Liver (tissue), 9 donors: Measurements from ENCODE around the gene TAS1R2. TPM values are rescaled to one million over a fixed set of nuclear protein-coding genes. Genes with fewer than 3 reads are reported as not detected.

Experiments used
- DNase-seq: peaks from one replicate; pipeline ENCODE4 v3.0.0-alpha.2; 2017; ENCODE audit warnings: low spot score
- H3K27ac ChIP-seq, 2 donors: one replicate each; pipeline ENCODE4 v1.7.0; 2013; ENCODE audit warnings: inconsistent platforms in 2 of 2, low read length in 2 of 2, control low read depth in 1 of 2, low read depth in 1 of 2, mild to moderate bottlenecking in 1 of 2
- H3K27me3 ChIP-seq, 4 donors: one replicate each; pipeline versions ENCODE4 v1.6.1 to v1.7.0; 2013; ENCODE audit warnings: low read length in 3 of 4, inconsistent platforms in 1 of 4, mild to moderate bottlenecking in 1 of 4, moderate library complexity in 1 of 4; ENCODE audit not compliant: control insufficient read depth in 4 of 4, insufficient read depth in 4 of 4
- H3K36me3 ChIP-seq, 4 donors: one replicate each; pipeline versions ENCODE4 v1.6.1 to v1.7.0; 2013; ENCODE audit warnings: low read length in 3 of 4, mild to moderate bottlenecking in 3 of 4, low read depth in 1 of 4, moderate library complexity in 1 of 4; ENCODE audit not compliant: control insufficient read depth in 4 of 4, insufficient read depth in 3 of 4
- H3K4me1 ChIP-seq, 4 donors: one replicate each; pipeline versions ENCODE4 v1.6.1 to v1.7.0; 2013; ENCODE audit warnings: low read length in 3 of 4, mild to moderate bottlenecking in 3 of 4, moderate library complexity in 1 of 4; ENCODE audit not compliant: control insufficient read depth in 4 of 4, insufficient read depth in 4 of 4
- H3K4me3 ChIP-seq, 3 donors: one replicate each; pipeline versions ENCODE4 v1.6.1 to v1.7.0; 2013; ENCODE audit warnings: low read length in 3 of 3, control low read depth in 1 of 3, low read depth in 1 of 3, mild to moderate bottlenecking in 1 of 3
- H3K9ac ChIP-seq, 2 donors: one replicate each; pipeline ENCODE4 v1.7.0; 2013; ENCODE audit warnings: low read length in 2 of 2, mild to moderate bottlenecking in 2 of 2, moderate library complexity in 2 of 2, control low read depth in 1 of 2, low read depth in 1 of 2
- H3K9me3 ChIP-seq, 4 donors: one replicate each; pipeline versions ENCODE4 v1.6.1 to v1.7.0; 2013; ENCODE audit warnings: low read length in 3 of 4; ENCODE audit not compliant: control insufficient read depth in 4 of 4
- EGR1 ChIP-seq, 2 donors: IDR thresholded peaks; 2 replicates each; pipeline ENCODE4 v1.6.1; 2016 to 2018; ENCODE audit warnings: antibody characterized with exemption in 2 of 2, low read depth in 2 of 2
- FOXA1 ChIP-seq: IDR thresholded peaks from 2 replicates; pipeline ENCODE4 v1.6.1; 2016; ENCODE audit warnings: antibody characterized with exemption
- FOXA2 ChIP-seq: IDR thresholded peaks from 2 replicates; pipeline ENCODE4 v1.6.1; 2016; ENCODE audit warnings: antibody characterized with exemption
- GABPA ChIP-seq, 2 donors: IDR thresholded peaks in 1 of 2; conservative IDR thresholded peaks in 1 of 2; 2 replicates each; pipeline ENCODE4 v1.6.1; 2016; ENCODE audit warnings: antibody characterized with exemption in 2 of 2, mild to moderate bottlenecking in 1 of 2, moderate library complexity in 1 of 2
- HNF4A ChIP-seq, 2 donors: conservative IDR thresholded peaks; 2 replicates each; pipeline ENCODE4 v1.6.1; 2016; ENCODE audit warnings: antibody characterized with exemption in 2 of 2, mild to moderate bottlenecking in 2 of 2
- HNF4G ChIP-seq: IDR thresholded peaks from 2 replicates; pipeline ENCODE4 v1.6.1; 2016; ENCODE audit warnings: antibody characterized with exemption
- JUND ChIP-seq, 2 donors: IDR thresholded peaks; 2 replicates each; pipeline ENCODE4 v1.6.1; 2016; ENCODE audit warnings: antibody characterized with exemption in 2 of 2
- NR2F2 ChIP-seq: IDR thresholded peaks from 2 replicates; pipeline ENCODE4 v1.6.1; 2016; ENCODE audit warnings: antibody characterized with exemption
- RAD21 ChIP-seq, 2 donors: IDR thresholded peaks; 2 replicates each; pipeline ENCODE4 v1.6.1; 2016; ENCODE audit warnings: antibody characterized with exemption in 2 of 2, mild to moderate bottlenecking in 2 of 2
- RXRA ChIP-seq, 2 donors: IDR thresholded peaks; 2 replicates each; pipeline ENCODE4 v1.6.1; 2017 to 2018; ENCODE audit warnings: antibody characterized with exemption in 2 of 2, mild to moderate bottlenecking in 1 of 2
- SP1 ChIP-seq: IDR thresholded peaks from 2 replicates; pipeline ENCODE4 v1.6.1; 2018; ENCODE audit warnings: antibody characterized with exemption, mild to moderate bottlenecking
- TAF1 ChIP-seq: conservative IDR thresholded peaks from 2 replicates; pipeline ENCODE4 v1.6.1; 2016; ENCODE audit warnings: antibody characterized with exemption, mild to moderate bottlenecking
- YY1 ChIP-seq: IDR thresholded peaks from 2 replicates; pipeline ENCODE4 v1.6.1; 2016; ENCODE audit warnings: antibody characterized with exemption, mild to moderate bottlenecking
- WGBS: extraction: QIAGEN DNeasy Blood & Tissue Kit; methylation state at CpG from one replicate; pipeline ENCODE4 v1.1.7; 2013; 5-methylcytosine and 5-hydroxymethylcytosine counted together
- polyA plus RNA-seq, 2 donors: library from polyadenylated mRNA; stranded (reverse) in 1 of 2; unstranded in 1 of 2; fragments of 200-250 nt in 1 of 2; fragments of >200 nt in 1 of 2; fragmentation: Nextera tagmentation in 1 of 2; extraction: Ambion mirVana in 1 of 2; gene quantifications; one replicate each; pipeline versions ENCODE4 v1.2.1 to v1.2.3, GENCODE V29; 2013 to 2015
- total RNA-seq, 2 donors: library from RNA; depleted of rRNA; stranded (reverse); fragments of >200 nt; gene quantifications; one replicate each; pipeline ENCODE4 v1.2.3, GENCODE V29; 2014
- TF ChIP-seq, protein P1 (sequence below): IDR thresholded peaks from 2 replicates; pipeline ENCODE4 v1.6.1; 2016; ENCODE audit warnings: antibody characterized with exemption, mild to moderate bottlenecking
- TF ChIP-seq, protein P2 (sequence below): IDR thresholded peaks from 2 replicates; pipeline ENCODE4 v1.6.1; 2016; ENCODE audit warnings: antibody characterized with exemption
- TF ChIP-seq, protein P3 (sequence below): fragments of 150-350 bp; IDR thresholded peaks from 2 replicates; pipeline ENCODE4 v1.5.1; 2017; ENCODE audit warnings: improper control_type of control experiment, low read depth, low read length; ENCODE audit not compliant: missing input control
- TF ChIP-seq, protein P4 (sequence below): IDR thresholded peaks from 2 replicates; pipeline ENCODE4 v1.6.1; 2016; ENCODE audit warnings: antibody characterized with exemption
- TF ChIP-seq, protein P5 (sequence below): IDR thresholded peaks from 2 replicates; pipeline ENCODE4 v1.6.1; 2016; ENCODE audit warnings: antibody characterized with exemption
- donor health status: healthy.
- donor health status: healthy.
- donor health status: healthy.
- donor health status: healthy.
- donor health status: healthy.

Gene TAS1R2
- total and polyA plus RNA-seq, 4 donors: not detected

DNA sequence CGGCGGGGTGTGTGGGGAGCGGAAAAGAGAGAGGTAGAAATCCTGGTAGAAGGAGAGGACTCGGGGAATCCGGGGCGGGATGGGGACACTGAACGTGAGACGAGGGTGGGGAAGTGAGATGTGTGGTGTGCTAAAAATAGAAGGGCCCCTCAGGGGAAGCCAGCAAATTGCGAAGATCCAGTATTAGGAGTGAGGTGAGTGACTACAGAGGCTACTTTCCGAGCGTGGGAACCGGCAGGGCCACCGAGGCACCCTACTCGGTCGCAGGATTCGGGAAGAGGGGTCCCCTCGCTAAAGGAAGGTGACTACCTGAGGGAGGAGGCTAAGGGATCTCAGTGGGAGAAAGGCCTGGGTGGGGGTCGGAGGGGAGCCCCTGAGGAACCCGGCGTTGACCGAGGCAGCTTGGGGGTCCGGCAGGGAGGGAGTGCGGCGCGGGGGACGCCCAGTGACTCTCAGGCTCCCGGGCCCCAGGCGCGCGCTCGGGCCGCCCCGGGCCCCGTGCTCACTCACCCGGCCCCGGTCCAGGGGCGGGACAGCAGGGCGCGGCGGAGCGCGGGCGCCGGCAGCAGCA, 42.6 kb upstream of the TAS1R2 start:
- Histone ChIP-seq H3K27me3 (no peaks in the 10 kb centered on the region), H3K4me3 (peak overlapping the region; percentile 66 to 94 (median 88)), H3K4me1 (peaks cover 10 to 49% (median 33%) of the 10 kb centered on the region in 4 donors), H3K9ac (peak overlapping the region; percentile 64 to 73), H3K27ac (peak overlapping the region; percentile 85 to 94), H3K9me3 (no peaks in the 10 kb centered on the region), H3K36me3 (peaks cover 0 to 5% (median 3%) of the 10 kb centered on the region in 4 donors)
- DNase-seq: no peak
- under 1% methylated on average over 44 of the region's 44 CpGs for WGBS
- no peak for TF ChIP-seq YY1
- TF ChIP-seq, protein P1, sequence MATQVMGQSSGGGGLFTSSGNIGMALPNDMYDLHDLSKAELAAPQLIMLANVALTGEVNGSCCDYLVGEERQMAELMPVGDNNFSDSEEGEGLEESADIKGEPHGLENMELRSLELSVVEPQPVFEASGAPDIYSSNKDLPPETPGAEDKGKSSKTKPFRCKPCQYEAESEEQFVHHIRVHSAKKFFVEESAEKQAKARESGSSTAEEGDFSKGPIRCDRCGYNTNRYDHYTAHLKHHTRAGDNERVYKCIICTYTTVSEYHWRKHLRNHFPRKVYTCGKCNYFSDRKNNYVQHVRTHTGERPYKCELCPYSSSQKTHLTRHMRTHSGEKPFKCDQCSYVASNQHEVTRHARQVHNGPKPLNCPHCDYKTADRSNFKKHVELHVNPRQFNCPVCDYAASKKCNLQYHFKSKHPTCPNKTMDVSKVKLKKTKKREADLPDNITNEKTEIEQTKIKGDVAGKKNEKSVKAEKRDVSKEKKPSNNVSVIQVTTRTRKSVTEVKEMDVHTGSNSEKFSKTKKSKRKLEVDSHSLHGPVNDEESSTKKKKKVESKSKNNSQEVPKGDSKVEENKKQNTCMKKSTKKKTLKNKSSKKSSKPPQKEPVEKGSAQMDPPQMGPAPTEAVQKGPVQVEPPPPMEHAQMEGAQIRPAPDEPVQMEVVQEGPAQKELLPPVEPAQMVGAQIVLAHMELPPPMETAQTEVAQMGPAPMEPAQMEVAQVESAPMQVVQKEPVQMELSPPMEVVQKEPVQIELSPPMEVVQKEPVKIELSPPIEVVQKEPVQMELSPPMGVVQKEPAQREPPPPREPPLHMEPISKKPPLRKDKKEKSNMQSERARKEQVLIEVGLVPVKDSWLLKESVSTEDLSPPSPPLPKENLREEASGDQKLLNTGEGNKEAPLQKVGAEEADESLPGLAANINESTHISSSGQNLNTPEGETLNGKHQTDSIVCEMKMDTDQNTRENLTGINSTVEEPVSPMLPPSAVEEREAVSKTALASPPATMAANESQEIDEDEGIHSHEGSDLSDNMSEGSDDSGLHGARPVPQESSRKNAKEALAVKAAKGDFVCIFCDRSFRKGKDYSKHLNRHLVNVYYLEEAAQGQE: no peak
- TF ChIP-seq RAD21 (IDR thresholded peaks at IDR 0.05): no peak
- TF ChIP-seq, protein P2, sequence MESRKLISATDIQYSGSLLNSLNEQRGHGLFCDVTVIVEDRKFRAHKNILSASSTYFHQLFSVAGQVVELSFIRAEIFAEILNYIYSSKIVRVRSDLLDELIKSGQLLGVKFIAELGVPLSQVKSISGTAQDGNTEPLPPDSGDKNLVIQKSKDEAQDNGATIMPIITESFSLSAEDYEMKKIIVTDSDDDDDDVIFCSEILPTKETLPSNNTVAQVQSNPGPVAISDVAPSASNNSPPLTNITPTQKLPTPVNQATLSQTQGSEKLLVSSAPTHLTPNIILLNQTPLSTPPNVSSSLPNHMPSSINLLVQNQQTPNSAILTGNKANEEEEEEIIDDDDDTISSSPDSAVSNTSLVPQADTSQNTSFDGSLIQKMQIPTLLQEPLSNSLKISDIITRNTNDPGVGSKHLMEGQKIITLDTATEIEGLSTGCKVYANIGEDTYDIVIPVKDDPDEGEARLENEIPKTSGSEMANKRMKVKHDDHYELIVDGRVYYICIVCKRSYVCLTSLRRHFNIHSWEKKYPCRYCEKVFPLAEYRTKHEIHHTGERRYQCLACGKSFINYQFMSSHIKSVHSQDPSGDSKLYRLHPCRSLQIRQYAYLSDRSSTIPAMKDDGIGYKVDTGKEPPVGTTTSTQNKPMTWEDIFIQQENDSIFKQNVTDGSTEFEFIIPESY: no peak
- no peak for TF ChIP-seq FOXA1
- TF ChIP-seq EGR1 (IDR thresholded peaks at IDR 0.05; ENCODE audit: low read depth in 2 of 2): no peak

DNA sequence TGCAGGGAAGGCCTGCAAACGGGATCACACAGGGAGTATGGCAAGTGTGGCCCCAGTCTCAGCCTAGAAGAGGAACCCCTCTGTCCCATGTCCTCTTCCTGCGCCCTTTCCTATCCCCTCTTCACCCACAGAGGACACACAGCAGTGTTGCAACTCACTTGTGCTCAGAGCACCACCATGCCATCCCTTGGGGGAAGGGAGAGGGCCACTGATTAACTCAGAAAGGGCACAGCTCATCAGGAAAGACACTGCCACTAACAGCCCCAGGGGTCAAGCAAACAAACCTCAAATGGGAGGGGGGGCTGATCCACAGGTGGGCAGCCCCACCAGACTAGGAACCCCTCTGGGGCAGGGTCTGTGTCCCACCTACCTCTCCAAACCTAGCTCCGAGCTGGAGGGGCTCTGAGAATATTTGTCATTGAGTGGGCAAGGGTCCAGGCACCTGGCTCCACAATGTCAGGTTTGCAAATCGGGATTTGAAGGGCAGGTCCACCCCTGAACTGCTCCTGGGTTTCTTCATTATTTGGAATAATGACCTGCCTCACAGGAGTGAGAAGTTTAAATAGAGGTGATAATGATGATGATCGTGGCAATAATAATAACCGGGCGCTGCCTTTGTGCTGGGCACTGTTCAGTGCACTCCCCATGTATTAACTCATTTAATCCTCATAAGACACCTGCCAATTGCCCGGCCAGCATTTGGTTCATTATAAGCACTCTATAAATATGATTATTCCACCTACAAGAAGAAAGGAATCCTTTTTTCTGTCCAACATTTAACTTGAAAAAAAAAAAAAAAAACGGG, 41.9 kb upstream of the TAS1R2 start:
- Histone ChIP-seq H3K36me3 (peaks cover 0 to 6% (median 3%) of the 10 kb centered on the region in 4 donors), H3K9ac (peak overlapping the region; percentile 73 to 79), H3K27ac (peak overlapping the region; percentile 85 to 94), H3K4me1 (peaks cover 11 to 51% (median 36%) of the 10 kb centered on the region in 4 donors), H3K27me3 (no peaks in the 10 kb centered on the region), H3K9me3 (no peaks in the 10 kb centered on the region), H3K4me3 (peak overlapping the region; percentile 66 to 94 (median 88))
- DNase-seq: peak; percentile 57
- WGBS: 22% methylated on average over 9 of the region's 9 CpGs
- TF ChIP-seq RAD21 (IDR thresholded peaks at IDR 0.05) (peak in 1 of 2 donors; percentile 36), SP1 (peak; percentile 79), HNF4G (peak; percentile 28), EGR1 (IDR thresholded peaks at IDR 0.05; ENCODE audit: low read depth in 2 of 2) (no peak), JUND (IDR thresholded peaks at IDR 0.05) (peak in 1 of 2 donors; percentile 47), RXRA (IDR thresholded peaks at IDR 0.05) (peak; percentile 83 to 93), HNF4A (conservative IDR thresholded peaks at IDR 0.05) (peak; percentile 76 to 83), YY1 (peak; percentile 87), TAF1 (peak; percentile 65), FOXA2 (peak; percentile 59), NR2F2 (peak; percentile 49), GABPA (IDR thresholded peaks at IDR 0.05 in 1 of 2, conservative IDR thresholded peaks at IDR 0.05 in 1 of 2) (no peak), FOXA1 (peak; percentile 35)
- TF ChIP-seq, protein P3, sequence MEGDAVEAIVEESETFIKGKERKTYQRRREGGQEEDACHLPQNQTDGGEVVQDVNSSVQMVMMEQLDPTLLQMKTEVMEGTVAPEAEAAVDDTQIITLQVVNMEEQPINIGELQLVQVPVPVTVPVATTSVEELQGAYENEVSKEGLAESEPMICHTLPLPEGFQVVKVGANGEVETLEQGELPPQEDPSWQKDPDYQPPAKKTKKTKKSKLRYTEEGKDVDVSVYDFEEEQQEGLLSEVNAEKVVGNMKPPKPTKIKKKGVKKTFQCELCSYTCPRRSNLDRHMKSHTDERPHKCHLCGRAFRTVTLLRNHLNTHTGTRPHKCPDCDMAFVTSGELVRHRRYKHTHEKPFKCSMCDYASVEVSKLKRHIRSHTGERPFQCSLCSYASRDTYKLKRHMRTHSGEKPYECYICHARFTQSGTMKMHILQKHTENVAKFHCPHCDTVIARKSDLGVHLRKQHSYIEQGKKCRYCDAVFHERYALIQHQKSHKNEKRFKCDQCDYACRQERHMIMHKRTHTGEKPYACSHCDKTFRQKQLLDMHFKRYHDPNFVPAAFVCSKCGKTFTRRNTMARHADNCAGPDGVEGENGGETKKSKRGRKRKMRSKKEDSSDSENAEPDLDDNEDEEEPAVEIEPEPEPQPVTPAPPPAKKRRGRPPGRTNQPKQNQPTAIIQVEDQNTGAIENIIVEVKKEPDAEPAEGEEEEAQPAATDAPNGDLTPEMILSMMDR: no peak
- TF ChIP-seq, protein P4, sequence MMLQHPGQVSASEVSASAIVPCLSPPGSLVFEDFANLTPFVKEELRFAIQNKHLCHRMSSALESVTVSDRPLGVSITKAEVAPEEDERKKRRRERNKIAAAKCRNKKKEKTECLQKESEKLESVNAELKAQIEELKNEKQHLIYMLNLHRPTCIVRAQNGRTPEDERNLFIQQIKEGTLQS: no peak
- TF ChIP-seq, protein P1: peak; percentile 70
- TF ChIP-seq, protein P5, sequence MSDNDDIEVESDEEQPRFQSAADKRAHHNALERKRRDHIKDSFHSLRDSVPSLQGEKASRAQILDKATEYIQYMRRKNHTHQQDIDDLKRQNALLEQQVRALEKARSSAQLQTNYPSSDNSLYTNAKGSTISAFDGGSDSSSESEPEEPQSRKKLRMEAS: peak; percentile 58
